ENCODE data around the gene MRPS10. TPM values are rescaled to one million over a fixed set of nuclear protein-coding genes. Genes with fewer than 3 reads are reported as not detected.

MRPS10 gene
- total RNA-seq: 52.1 TPM

GRCh38 chr6:42217519-42218367 is at the start of gene MRPS10:
Gene MRPS10, minus strand, starts transcription at chr6:42217861. Its CDS starts 12 bp downstream, at chr6:42217849.

GRCh38 chr6:42173101-42173500 is 44.6 kb downstream of the MRPS10 start, which contains the start of gene GUCA1A:
Gene GUCA1A, plus strand, starts transcription at chr6:42173364. Its CDS starts 250 bp downstream, at chr6:42173614.

Other genes with a start within 250 kb of the MRPS10 start
- 9.2 TPM for gene TAF8, start 167.3 kb downstream of the MRPS10 start, total RNA-seq
- gene C6orf132, start 75.2 kb downstream of the MRPS10 start, total RNA-seq: 0.23 TPM
- 4.8 TPM for gene GUCA1A, start 44.5 kb downstream of the MRPS10 start, total RNA-seq
- 0.92 TPM for gene GUCA1B, start 22.9 kb downstream of the MRPS10 start, total RNA-seq
- 4.8 TPM for gene TRERF1, start 234.1 kb upstream of the MRPS10 start, total RNA-seq